GM10248 (cell line): Measurements from ENCODE around the gene PCDHAC1.

ENCODE experiments used
- CTCF ChIA-PET: fragments of 300-600 bp; sonication (Branson Sonifier 250); formaldehyde crosslinking; extraction: SDS; loops from one replicate; lab custom pipeline; 2021; ENCODE audit warnings: antibody characterized with exemption; lab: Yijun Ruan, JAX
- POLR2A ChIA-PET: fragments of 350-650 bp; sonication (Branson Sonifier 250); formaldehyde crosslinking; extraction: SDS; loops from one replicate; lab custom pipeline; 2020; ENCODE audit warnings: antibody characterized with exemption; lab: Yijun Ruan, JAX
- DNase-seq: peaks from one replicate; pipeline ENCODE4 v3.0.0; 2012; ENCODE audit errors: extremely low spot score
- CTCF ChIP-seq: IDR thresholded peaks from 2 replicates; pipeline ENCODE4 v1.5.1; 2012; ENCODE audit warnings: mild to moderate bottlenecking, low read depth; ENCODE audit errors: extremely low read depth, missing control alignments, control extremely low read depth

The PCDHAC1 gene

GRCh38 chr5:140946578-140946977 is 20.5 kb downstream of the PCDHAC1 start:
- no peak for TF ChIP-seq CTCF
- CTCF ChIA-PET, result no interaction called here
- POLR2A ChIA-PET, result no interaction called here
- DNase-seq, result no peak

- POLR2A ChIA-PET, result no interaction called here
- CTCF ChIA-PET, result interaction anchor here (1.3 kb wide), 1 partner anchor 134 kb away, joined by 3 read pairs; no protein-coding TSS in a partner anchor
- no peak for DNase-seq
- TF ChIP-seq CTCF, result no peak
Measured at GRCh38 chr5:140951636-140952035, 25.5 kb downstream of the PCDHAC1 start.

- TF ChIP-seq CTCF, result no peak
- DNase-seq, result no peak
- ChIA-PET CTCF (no interaction called here), POLR2A (no interaction called here)
Measured at GRCh38 chr5:140953234-140953633, 27.1 kb downstream of the PCDHAC1 start.

- POLR2A ChIA-PET, result no interaction called here
- no peak for TF ChIP-seq CTCF
- CTCF ChIA-PET, result interaction anchor here (0.9 kb wide), 1 partner anchor 9 kb away, joined by 3 read pairs; no protein-coding TSS in a partner anchor
- DNase-seq, result no peak
Measured at GRCh38 chr5:140962190-140962589, 36.1 kb downstream of the PCDHAC1 start.

GRCh38 chr5:140964356-140964755 is 38.3 kb downstream of the PCDHAC1 start:
- DNase-seq, result no peak
- no peak for TF ChIP-seq CTCF
- CTCF ChIA-PET, result no interaction called here
- POLR2A ChIA-PET, result no interaction called here

- POLR2A ChIA-PET, result no interaction called here
- TF ChIP-seq CTCF, result no peak
- no peak for DNase-seq
- CTCF ChIA-PET, result no interaction called here
Measured at GRCh38 chr5:140965905-140966292, 39.8 kb downstream of the PCDHAC1 start.
